Measurements from ENCODE around the gene PPP1R9A.

The PPP1R9A gene

GRCh38 chr7:94907026-94907810 is at the start of gene PPP1R9A:
Gene PPP1R9A (plus strand): TSS chr7:94907594. CDS start chr7:94910114, 2,520 bp downstream.
- no peak for DNase-seq (ENCODE audit: low read depth in 4 of 4, low spot score in 1 of 4)

- no peak for DNase-seq (ENCODE audit: low read depth in 4 of 4, low spot score in 1 of 4)
These were observed 36.3 kb upstream of the PPP1R9A start for GRCh38 chr7:94871132-94871531.

GRCh38 chr7:94873239-94873638 is 34.2 kb upstream of the PPP1R9A start:
- no peak for DNase-seq (ENCODE audit: low read depth in 4 of 4, low spot score in 1 of 4)

GRCh38 chr7:94874036-94874785 is 33.2 kb upstream of the PPP1R9A start:
- DNase-seq (ENCODE audit: low read depth in 4 of 4, low spot score in 1 of 4) = no peak

- no peak for DNase-seq (ENCODE audit: low read depth in 4 of 4, low spot score in 1 of 4)
These were observed 32.2 kb upstream of the PPP1R9A start for GRCh38 chr7:94875201-94875600.

GRCh38 chr7:94877731-94878670 is 29.4 kb upstream of the PPP1R9A start:
- no peak for DNase-seq (ENCODE audit: low read depth in 4 of 4, low spot score in 1 of 4)

- no peak for DNase-seq (ENCODE audit: low read depth in 4 of 4, low spot score in 1 of 4)
These were observed 24.5 kb upstream of the PPP1R9A start for GRCh38 chr7:94882891-94883290.

- no peak for DNase-seq (ENCODE audit: low read depth in 4 of 4, low spot score in 1 of 4)
These were observed 23.8 kb upstream of the PPP1R9A start for GRCh38 chr7:94883616-94884015.

GRCh38 chr7:94888551-94888950 is 18.8 kb upstream of the PPP1R9A start:
- no peak for DNase-seq (ENCODE audit: low read depth in 4 of 4, low spot score in 1 of 4)

- no peak for DNase-seq (ENCODE audit: low read depth in 4 of 4, low spot score in 1 of 4)
These were observed 18.3 kb upstream of the PPP1R9A start for GRCh38 chr7:94888995-94889523.

GRCh38 chr7:94890216-94890615 is 17.2 kb upstream of the PPP1R9A start:
- DNase-seq (ENCODE audit: low read depth in 4 of 4, low spot score in 1 of 4) = no peak

GRCh38 chr7:94893661-94894060 is 13.7 kb upstream of the PPP1R9A start:
- no peak for DNase-seq (ENCODE audit: low read depth in 4 of 4, low spot score in 1 of 4)

- no peak for DNase-seq (ENCODE audit: low read depth in 4 of 4, low spot score in 1 of 4)
These were observed 9.9 kb upstream of the PPP1R9A start for GRCh38 chr7:94897541-94897940.

GRCh38 chr7:94898340-94898739 is 9.1 kb upstream of the PPP1R9A start:
- no peak for DNase-seq (ENCODE audit: low read depth in 4 of 4, low spot score in 1 of 4)

- no peak for DNase-seq (ENCODE audit: low read depth in 4 of 4, low spot score in 1 of 4)
These were observed 5.4 kb upstream of the PPP1R9A start for GRCh38 chr7:94901981-94902380.

GRCh38 chr7:94903971-94904370 is 3.4 kb upstream of the PPP1R9A start:
- no peak for DNase-seq (ENCODE audit: low read depth in 4 of 4, low spot score in 1 of 4)

GRCh38 chr7:94904982-94905381 is 2.4 kb upstream of the PPP1R9A start:
- DNase-seq (ENCODE audit: low read depth in 4 of 4, low spot score in 1 of 4) = no peak

- no peak for DNase-seq (ENCODE audit: low read depth in 4 of 4, low spot score in 1 of 4)
These were observed 1.1 kb upstream of the PPP1R9A start for GRCh38 chr7:94906065-94906851.

- DNase-seq (ENCODE audit: low read depth in 4 of 4, low spot score in 1 of 4) = no peak
These were observed 473 bp downstream of the PPP1R9A start for GRCh38 chr7:94907811-94908322.

Data from stimulated activated CD4-positive, alpha-beta T cell treated with anti-CD3 and anti-CD28 coated beads, Interleukin-1b, Interleukin-23, amount 100 ng/mL, for 24 hours (primary cell).